Hepatocyte (in vitro differentiated cells): ENCODE results near the gene TNFAIP8L3.

Source experiments
- EZH2phosphoT487 ChIP-seq: fragments of 200-600 bp; sonication (generic); IDR thresholded peaks from one replicate; pipeline ENCODE4 v1.6.1; 2018; ENCODE audit warnings: antibody characterized with exemption, mild to moderate bottlenecking, low read depth, moderate library complexity; ENCODE audit not compliant: unreplicated experiment, severe bottlenecking
- TF ChIP-seq, protein P1 (sequence below): fragments of 200-600 bp; sonication (generic); IDR thresholded peaks from 2 replicates; pipeline ENCODE4 v1.5.1; 2016; ENCODE audit warnings: antibody characterized with exemption, mild to moderate bottlenecking; ENCODE audit not compliant: poor library complexity

DNA sequence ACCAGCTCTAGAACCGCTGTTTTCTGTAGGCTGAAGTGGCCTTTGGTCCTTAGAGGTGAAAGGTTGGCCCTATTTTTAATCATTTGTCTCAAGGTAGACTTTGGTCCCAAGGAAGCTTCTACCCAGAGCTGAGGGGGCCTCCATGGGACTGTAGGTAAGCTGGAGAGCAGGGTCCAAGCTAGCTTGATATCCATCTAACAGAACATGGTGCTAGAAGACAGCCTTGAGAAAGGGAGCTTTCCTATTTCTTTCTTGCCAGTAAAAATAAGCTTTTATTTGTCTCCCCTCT is 3.6 kb upstream of the TNFAIP8L3 start:
- TF ChIP-seq, protein P1, sequence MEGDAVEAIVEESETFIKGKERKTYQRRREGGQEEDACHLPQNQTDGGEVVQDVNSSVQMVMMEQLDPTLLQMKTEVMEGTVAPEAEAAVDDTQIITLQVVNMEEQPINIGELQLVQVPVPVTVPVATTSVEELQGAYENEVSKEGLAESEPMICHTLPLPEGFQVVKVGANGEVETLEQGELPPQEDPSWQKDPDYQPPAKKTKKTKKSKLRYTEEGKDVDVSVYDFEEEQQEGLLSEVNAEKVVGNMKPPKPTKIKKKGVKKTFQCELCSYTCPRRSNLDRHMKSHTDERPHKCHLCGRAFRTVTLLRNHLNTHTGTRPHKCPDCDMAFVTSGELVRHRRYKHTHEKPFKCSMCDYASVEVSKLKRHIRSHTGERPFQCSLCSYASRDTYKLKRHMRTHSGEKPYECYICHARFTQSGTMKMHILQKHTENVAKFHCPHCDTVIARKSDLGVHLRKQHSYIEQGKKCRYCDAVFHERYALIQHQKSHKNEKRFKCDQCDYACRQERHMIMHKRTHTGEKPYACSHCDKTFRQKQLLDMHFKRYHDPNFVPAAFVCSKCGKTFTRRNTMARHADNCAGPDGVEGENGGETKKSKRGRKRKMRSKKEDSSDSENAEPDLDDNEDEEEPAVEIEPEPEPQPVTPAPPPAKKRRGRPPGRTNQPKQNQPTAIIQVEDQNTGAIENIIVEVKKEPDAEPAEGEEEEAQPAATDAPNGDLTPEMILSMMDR: no peak
- no peak for TF ChIP-seq EZH2phosphoT487
